HL-60/S4 treated with retinoic acid at 250 ng/mL for 4 days and 3 days (cell line): Measurements from ENCODE around the gene ESM1.
"Not testable (repeated sequence)": the region's sequence is repeated elsewhere in the genome, so short reads cannot be mapped to it uniquely, and the experiment has no call there.

Experiments
- in situ Hi-C: fragments of 300-500 bp; cut with MboI; formaldehyde crosslinking; loops from 2 replicates; pipeline ENCODE4 v1.7.0; 2022; ENCODE audit warnings: low sequenced_read_pairs

Gene ESM1, protein sequence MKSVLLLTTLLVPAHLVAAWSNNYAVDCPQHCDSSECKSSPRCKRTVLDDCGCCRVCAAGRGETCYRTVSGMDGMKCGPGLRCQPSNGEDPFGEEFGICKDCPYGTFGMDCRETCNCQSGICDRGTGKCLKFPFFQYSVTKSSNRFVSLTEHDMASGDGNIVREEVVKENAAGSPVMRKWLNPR

GRCh38 chr5:54985301-54986268, at the start of gene ESM1:
TSS of gene ESM1 (minus strand) at chr5:54985593. CDS start at chr5:54985517, 76 bp downstream.
- in situ Hi-C loops, result no loop called here

DNA sequence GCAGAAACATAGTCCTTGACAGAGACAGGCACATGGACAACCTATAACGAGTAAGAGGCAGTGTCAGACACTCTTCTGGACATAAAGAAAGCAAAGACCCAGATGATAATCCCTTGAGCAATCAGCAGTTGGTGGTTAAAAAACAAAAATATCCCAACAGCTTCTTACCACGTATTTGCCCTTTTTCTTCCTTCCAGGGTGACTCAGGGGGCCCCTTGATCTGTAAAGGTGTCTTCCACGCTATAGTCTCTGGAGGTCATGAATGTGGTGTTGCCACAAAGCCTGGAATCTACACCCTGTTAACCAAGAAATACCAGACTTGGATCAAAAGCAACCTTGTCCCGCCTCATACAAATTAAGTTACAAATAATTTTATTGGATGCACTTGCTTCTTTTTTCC, 48.2 kb upstream of the ESM1 start:
- in situ Hi-C loops, result no loop called here

- in situ Hi-C loops, result no loop called here
Measured at GRCh38 chr5:55031492-55031891, 46.1 kb upstream of the ESM1 start.

DNA sequence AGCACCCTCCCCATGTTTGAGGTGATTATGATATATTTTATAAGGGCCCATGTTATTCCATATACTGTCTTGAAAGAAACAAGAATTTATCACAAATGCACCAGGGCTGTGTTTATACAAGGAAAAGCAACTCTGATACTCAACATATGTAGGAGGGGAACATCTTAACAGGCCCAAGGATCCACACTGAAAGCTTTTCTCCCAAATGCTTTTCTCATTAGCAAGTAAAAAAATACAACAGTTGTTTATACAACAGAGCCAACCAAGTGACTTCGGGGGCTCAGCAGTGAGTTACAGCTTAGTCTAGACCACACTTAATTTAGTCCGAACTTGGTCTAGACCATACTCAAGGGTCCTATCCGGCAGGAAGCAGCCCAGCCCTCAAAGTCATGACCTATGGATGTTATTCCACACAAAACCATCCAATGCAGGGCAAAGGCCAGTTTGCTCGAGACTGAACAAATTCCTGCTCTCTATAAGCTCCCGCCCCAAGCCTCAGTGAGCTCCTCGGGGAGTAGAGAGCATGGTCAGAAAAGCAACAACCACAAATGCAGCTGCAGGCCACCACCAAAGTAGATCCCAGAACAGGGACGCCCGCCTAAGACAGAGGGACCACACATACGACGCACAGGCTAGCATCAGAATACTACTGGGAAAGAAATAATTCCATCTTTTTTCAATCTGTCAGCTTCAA, 45.4 kb upstream of the ESM1 start:
- in situ Hi-C loops, result no loop called here

DNA sequence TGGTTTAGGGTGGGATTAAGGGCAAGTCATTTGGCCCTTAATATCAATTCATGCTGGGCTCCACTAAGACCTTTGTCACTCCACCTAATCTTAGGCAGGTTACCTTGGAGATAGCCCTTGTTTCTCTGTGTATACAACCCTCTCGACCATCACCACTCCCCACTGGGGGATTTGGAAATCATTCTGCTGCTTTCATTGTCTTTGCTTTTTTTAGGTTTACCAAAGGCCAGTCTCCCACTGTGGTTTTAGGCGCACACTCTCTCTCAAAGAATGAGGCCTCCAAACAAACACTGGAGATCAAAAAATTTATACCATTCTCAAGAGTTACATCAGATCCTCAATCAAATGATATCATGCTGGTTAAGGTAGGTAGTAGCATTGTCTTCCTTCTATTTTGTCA, 44.8 kb upstream of the ESM1 start:
- in situ Hi-C loops, result no loop called here

DNA sequence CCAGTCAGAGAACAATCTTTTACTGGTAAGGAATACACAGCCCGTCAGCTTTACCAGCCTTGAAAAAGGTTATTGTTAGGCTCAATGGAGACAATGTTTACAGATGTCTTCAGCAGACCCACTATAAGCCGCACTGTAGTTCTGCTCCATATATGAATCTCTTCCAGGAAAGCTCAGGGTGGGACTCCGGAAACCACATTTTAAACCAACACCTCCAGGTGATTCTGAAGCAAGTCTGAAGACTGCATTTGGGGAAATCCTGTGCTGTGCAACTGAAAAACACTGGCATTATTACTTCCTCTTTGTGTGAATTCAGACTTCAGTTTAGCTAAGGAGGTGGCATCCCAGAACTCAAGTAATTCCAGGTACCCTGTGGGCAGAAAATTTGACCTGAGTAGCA, 42.2 kb upstream of the ESM1 start:
- in situ Hi-C loops, result no loop called here

- in situ Hi-C loops, result no loop called here
Measured at GRCh38 chr5:55022450-55022849, 37.1 kb upstream of the ESM1 start.

- in situ Hi-C loops, result no loop called here
Measured at GRCh38 chr5:55021821-55022220, 36.4 kb upstream of the ESM1 start.

- in situ Hi-C loops, result no loop called here
Measured at GRCh38 chr5:55021410-55021809, 36.0 kb upstream of the ESM1 start.

- in situ Hi-C loops, result not testable (repeated sequence)
Measured at GRCh38 chr5:55010149-55010548, 24.8 kb upstream of the ESM1 start.

DNA sequence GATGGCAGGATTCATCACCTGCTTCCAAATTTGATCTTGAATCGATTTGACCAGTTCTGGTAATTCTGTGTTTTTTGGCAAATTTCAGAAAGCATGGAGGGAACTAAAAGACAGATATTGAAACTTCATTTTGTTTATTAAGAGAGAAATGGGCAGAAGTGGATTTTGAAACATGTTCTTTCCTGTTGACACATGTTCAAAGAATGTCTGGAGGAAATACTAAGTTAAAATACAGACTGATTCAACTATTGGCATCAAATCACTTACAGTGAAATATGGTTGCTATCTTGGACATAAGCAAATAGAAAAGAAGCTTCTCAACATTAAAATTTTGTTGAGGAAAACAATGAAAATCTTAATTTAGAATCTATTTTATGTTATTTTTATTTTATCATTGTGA, 19.3 kb upstream of the ESM1 start:
- in situ Hi-C loops, result no loop called here

GRCh38 chr5:55003432-55004065, 18.2 kb upstream of the ESM1 start:
- in situ Hi-C loops, result no loop called here

DNA sequence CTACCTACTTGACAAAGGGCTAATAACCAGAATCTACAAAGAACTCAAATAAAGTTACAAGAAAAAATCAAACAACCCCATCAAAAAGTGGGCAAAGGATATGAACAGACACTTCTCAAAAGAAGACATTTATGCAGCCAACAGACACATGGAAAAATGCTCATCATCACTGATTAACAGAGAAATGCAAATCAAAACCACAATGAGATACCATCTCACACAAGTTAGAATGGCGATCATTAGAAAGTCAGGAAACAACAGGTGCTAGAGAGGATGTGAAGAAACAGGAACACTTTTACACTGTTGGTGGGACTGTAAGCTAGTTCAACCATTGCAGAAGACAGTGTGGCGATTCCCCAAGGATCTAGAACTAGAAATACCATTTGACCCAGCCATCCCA, 16.8 kb upstream of the ESM1 start:
- in situ Hi-C loops, result not testable (repeated sequence)

GRCh38 chr5:54997081-54997480, 11.7 kb upstream of the ESM1 start:
- in situ Hi-C loops, result no loop called here

- in situ Hi-C loops, result no loop called here
Measured at GRCh38 chr5:54996466-54996865, 11.1 kb upstream of the ESM1 start.

DNA sequence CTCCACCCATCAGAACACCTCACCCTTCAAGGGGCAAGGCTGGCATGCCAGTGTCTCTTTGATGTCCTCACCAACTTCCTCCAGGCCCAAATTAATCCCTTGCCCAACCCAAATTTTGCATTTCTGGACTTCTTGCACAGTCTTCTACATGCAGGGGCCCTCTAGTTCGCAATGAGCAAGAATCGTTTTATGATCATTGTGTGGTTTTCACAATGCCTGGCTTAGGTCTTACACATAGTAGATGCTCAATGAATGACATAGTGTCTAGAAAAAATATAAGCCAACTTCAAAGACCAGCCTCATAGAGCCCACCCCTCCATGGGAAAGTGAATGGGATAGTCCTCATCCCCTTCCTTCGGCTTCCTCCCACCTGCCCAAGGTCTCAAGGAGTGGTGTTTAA, 9.8 kb upstream of the ESM1 start:
- in situ Hi-C loops, result no loop called here

DNA sequence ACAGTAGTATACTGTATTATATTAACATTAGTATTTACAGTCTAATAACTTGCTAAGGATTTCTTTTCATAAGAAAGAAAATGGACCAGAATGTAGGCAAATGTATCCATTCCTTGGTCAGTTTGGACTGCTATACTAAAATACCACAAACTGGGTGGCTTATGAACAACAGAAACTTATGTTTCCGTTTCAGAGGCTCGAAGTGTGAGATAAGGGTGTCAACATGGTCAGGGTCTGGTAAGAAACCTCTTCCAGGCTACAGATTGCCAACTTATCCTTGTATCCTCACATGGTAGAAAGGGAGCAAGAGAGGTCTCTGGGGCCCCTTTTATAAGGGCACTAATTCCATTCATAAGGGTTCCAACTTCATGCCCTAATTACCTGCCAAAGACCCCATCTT, 9.2 kb upstream of the ESM1 start:
- in situ Hi-C loops, result no loop called here

GRCh38 chr5:54993318-54993717, 7.9 kb upstream of the ESM1 start:
- in situ Hi-C loops, result no loop called here

DNA sequence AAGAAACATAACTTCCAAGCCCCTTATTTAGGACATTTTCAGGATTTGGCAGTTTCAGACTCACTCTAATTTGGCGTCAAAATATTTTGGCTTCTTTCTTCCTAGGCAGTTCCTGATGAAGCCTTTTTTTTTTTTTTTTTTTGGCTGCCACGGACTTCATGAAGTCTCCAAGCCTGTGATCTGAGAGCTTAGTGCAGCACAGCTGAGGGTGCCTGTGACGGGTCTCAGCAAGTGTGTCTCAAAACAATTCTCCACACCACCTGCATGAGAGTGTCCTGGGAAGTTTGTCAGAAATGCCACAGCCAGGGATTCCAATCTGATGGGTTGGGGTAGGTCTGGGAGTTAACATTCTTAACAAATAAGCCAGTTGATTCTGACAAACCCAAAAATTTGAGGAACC, 6.0 kb upstream of the ESM1 start:
- in situ Hi-C loops, result no loop called here

- in situ Hi-C loops, result no loop called here
Measured at GRCh38 chr5:54990841-54991258, 5.5 kb upstream of the ESM1 start.

DNA sequence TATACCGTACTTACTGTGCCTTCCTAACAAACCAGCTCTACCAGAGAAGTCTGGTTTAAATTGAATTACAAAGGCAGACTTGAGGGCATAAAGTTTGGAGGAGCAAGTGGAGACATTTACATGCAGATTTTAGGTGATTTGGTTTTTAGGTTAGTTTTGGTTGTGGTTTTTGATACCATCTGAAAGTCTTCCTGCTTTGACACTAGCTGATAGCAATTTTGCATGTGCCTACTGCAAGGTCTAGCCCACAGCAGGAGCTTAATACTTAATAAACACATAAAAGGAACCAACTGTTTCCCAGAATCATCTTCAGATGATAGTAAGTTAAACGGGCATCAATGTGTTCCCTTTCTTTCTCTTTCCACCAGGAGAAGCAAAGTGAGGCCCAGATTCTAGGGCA, 3.4 kb upstream of the ESM1 start:
- in situ Hi-C loops, result no loop called here
